Keratinocyte (primary cell): Measurements from ENCODE around the gene KIRREL2.

Source experiments
- EZH2 ChIP-seq: IDR thresholded peaks from one replicate; pipeline ENCODE4 v1.6.1; 2012; ENCODE audit warnings: inconsistent platforms, mild to moderate bottlenecking, low read length, moderate library complexity
- TF ChIP-seq, protein P1 (sequence below), 3 experiments: IDR thresholded peaks in 1 of 3; conservative IDR thresholded peaks in 1 of 3; optimal IDR thresholded peaks in 1 of 3; 2 replicates in 2 of 3; 3 replicates in 1 of 3; pipeline versions ENCODE3 to v1.5.1; 2011; ENCODE audit warnings: low read length in 3 of 3, mild to moderate bottlenecking in 3 of 3, moderate library complexity in 2 of 3, control low read depth in 1 of 3, inconsistent platforms in 1 of 3; ENCODE audit not compliant: insufficient read depth in 2 of 3; ENCODE audit errors: extremely low read depth in 1 of 3

DNA sequence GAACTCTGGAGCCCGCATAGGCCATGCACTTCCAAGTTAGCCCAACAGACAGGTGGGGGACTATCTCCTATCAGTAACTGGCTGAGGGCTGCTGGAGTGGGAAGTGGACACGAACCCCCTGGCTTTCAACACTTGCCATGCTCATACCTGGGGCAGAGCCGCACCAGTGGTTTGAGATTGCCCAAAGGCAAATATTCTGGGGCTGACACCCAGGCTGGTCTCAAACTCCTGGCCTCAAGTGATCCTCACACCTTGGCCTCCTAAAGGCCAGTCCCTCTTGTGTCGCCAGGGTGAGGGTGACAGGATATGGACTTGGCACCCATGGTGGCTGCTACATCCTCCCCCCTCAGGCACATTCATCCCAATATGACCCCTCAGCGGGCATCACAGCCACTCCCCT is 30.5 kb downstream of the KIRREL2 start:
- TF ChIP-seq, protein P1, sequence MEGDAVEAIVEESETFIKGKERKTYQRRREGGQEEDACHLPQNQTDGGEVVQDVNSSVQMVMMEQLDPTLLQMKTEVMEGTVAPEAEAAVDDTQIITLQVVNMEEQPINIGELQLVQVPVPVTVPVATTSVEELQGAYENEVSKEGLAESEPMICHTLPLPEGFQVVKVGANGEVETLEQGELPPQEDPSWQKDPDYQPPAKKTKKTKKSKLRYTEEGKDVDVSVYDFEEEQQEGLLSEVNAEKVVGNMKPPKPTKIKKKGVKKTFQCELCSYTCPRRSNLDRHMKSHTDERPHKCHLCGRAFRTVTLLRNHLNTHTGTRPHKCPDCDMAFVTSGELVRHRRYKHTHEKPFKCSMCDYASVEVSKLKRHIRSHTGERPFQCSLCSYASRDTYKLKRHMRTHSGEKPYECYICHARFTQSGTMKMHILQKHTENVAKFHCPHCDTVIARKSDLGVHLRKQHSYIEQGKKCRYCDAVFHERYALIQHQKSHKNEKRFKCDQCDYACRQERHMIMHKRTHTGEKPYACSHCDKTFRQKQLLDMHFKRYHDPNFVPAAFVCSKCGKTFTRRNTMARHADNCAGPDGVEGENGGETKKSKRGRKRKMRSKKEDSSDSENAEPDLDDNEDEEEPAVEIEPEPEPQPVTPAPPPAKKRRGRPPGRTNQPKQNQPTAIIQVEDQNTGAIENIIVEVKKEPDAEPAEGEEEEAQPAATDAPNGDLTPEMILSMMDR (optimal IDR thresholded peaks at IDR 0.05 in 1 of 3, IDR thresholded peaks at IDR 0.05 in 1 of 3, conservative IDR thresholded peaks at IDR 0.05 in 1 of 3; ENCODE audit: extremely low read depth in 1 of 3, insufficient read depth in 2 of 3, low read length in 3 of 3) = no peak
- no peak for TF ChIP-seq EZH2
